HTR-8/SVneo (cell line): ENCODE results near the gene KLK14.

Experiments used
- DNase-seq: peaks from one replicate; pipeline ENCODE4 v3.0.0; 2011; ENCODE audit warnings: low spot score, mixed read lengths; ENCODE audit not compliant: insufficient read length
- FAIRE-seq: peaks from 2 replicates; lab custom pipeline; 2011; peaks lifted over from hg19 to GRCh38; lab: Jason Lieb, UNC

KLK14 gene

DNA sequence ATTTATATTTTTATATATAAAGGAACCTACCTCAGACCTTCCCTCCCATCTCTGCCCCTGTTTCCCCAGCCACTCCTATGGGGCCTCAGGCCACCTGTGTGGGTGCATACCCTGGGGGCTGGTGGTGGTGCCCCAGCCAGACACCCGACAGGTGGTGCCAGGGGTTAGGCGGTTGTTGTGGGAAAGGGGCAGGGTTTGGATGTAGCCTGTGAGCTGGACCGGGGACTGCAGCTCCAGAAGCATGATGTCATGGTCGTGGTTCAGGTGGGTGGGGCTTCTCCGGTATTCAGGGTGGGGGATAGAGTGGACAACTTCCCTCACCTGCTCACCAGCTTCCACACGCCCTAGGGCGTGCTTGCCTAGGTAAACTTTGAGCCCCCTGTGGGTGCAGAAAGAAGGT is 23.0 kb downstream of the KLK14 start:
- DNase-seq: no peak
- no peak for FAIRE-seq

DNA sequence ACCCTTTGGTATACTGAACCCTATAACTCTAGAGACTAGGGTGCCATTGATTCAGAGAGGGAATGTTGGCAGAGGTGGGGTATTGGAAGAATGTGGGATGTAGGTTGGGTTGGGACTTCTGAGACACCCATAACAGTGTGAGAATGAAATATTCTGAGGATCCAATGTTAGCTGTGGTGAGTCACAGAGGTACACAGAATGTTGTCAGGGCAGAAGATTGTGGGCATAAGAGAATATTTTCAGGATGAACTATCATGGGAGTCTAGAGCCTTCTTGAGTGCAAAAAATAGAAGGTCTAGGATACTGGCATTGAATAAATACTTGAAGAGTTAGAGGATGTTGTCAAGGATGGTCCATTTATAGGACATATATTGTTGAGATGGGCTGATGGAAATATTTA is 26.8 kb downstream of the KLK14 start:
- DNase-seq (no peak), FAIRE-seq (no peak)

DNA sequence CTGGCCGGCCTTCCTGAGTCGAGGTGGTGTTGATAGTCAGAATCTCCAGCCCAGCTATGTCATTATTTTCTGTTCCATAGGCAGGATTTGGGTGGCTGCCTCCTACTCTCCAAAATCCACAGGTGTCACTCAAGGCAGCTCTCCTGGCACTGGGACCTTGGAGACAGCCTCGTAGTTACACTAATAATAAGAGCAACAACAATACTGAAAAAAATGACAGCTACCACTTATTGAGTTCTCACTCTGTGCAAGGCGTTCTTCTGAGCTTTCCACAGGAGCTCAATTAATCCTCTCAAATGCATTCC is 35.7 kb downstream of the KLK14 start:
- DNase-seq (no peak), FAIRE-seq (no peak)

DNA sequence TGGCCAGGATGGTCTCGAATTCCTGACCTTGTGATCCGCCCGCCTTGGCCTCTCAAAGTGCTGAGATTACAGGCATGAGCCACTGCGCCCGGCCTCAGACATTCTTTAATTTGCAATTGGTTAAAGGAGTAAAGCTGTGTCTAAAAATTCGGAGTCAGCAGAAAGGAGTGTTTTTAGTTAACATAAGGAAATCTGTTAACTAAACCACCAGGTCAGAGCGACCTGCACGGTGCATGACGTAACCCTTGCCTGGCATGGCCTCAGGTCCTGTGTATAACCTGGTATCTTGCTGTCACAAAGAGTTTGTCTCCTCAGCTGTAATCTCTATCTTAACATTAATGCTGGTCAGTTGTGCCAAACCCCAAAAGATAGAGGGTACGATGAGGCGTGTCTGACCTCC is 38.4 kb downstream of the KLK14 start:
- DNase-seq: no peak
- no peak for FAIRE-seq

DNA sequence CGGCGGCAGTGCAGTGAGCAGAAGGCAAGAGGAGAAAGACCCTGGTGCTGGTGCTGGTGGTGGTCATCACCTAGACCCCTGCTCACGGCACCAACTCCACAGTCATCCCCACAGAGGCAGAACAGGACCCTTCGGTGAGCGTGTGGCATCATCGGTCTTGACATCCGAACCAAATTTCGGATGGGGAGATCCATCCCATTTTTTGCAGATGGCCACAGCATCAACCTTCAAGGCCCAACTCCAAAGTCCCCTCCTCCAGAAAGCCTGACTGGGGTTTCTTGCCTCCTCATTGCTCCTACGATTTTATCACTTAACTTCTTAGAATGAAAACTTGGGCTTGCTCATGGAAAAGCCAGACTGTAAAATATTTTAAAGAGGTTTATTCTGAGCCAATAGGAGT is 39.2 kb downstream of the KLK14 start:
- DNase-seq: no peak
- FAIRE-seq: no peak

DNA sequence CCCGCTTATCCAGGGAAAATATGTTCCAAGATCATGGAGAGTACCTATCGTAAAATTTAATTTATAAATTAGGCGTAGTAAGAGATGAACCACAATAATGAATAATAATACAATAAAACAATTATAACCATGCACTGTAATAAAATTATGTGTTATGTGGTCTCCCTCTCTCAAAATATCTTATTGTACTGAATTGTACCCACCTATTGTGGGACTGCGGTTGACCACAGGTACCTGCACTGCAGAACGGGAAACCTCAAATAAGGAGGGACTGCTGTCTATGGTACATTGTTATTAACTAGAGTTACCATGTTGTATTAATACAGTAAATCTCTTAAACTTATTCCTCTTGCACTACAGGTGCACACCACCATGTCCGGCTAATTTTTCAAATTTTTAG is 42.5 kb downstream of the KLK14 start:
- DNase-seq (no peak), FAIRE-seq (no peak)

DNA sequence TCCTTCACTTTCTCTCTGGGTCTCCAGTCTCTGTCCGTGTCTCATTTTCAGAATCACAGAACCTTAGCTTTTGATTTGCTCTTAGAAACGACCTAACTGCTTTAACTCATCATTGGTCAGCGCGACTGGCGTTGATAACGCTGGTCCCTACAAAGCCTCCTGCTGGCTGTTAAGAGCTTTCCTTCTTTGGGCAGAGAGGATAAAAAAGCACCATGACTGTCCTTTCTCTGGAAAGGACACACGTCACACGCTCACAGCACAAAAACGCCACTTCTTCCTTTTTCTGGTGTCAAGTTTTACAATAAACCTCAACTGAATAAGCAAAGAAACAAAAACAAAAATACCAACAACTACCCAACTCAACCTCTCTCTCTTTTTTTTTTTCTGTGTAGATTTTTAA is 46.2 kb downstream of the KLK14 start:
- no peak for FAIRE-seq
- no peak for DNase-seq

DNA sequence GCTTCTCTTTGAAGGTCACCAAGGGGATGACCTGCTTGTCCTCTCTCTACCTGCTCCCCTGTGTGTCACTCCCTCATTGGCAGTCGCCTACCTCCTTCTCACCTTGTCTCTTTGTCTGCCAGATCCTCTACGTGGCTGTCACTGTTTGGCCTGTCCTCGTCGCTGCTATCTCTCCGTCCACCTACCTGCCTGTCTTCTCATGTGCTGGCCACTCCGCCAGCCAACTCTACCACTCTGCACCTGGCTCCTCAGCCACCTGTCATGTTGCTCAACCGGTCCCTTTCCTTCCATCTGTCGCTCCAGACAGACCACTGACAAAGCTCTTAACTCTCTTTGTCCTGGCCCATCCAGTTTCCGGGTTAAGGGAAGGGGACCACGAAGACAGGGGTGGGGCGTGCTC is 48.0 kb downstream of the KLK14 start, which contains the start of gene KLK12:
KLK12 (minus strand) TSS at position 299 of the 400 bp plus-strand sequence. CDS start 381 bp downstream, outside the sequence.
- no peak for FAIRE-seq

DNA sequence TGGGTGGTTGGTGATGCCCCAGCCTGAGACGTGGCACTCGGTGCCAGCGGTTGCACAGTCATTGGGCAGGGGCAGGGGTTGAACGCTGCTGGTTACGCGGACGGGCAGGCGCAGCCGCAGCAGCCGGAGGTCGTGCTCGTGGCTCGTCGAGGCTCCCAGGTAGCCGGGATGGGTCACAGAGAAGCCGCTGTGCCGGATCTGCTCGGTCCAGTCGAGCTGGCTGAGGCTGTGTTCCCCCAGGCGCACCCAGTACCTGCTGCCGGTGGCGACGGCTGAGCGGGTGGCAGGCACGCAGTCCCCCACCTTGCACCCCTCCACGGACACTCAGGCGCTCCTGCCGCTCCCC is 50.8 kb downstream of the KLK14 start:
- no peak for DNase-seq
- no peak for FAIRE-seq

More for the DNA sequence above, 48.0 kb downstream of the KLK14 start, which contains the start of gene KLK12:
- no peak for DNase-seq

DNA sequence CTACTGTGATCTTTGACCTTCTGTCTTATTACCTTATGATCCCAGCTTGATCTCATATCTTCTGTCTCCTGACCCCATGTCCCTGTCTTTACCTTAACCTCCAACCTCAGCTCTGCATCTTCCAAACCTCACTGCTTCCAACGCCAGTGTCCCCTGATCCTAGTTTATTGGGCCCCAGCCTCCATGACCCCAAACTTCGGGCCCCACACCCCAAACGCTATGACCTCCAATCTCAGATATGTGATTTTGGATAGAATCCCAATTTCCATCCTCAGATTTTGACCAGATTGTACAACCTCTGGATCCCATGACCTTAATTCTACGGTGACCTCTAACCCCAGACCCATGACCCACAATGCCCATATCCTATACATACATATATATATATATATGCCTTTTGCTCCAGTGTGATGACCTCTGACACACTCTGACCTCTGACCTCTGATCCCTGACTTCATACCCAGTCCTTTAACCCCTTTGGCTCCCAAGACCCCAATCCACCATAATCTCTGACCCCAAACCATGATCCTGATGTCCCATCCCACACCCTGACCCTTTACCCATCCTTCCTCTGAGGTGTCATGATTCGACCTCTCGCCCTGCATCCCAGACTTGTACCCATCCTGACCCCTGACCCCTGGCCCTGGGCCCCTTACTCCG is 51.3 kb downstream of the KLK14 start:
- FAIRE-seq: no peak

DNA sequence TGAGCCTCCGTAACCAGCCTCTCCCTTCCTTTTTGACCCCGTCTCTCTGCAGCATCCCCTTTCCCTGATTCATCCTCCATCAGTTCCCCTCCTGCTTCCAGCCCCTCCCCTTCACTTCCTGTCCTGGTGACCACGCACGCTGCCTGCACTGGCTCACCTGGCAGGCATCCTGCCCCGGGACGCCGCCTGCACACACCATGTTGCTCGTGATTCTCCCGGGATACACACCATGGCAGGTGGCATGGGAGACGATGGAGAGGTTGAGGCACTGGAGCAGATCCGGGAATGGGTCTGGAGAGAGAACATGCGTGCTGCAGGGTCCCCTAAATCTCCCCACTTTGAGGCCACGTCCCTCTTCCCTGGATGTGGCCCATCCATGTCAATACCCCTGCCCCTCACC is 52.1 kb downstream of the KLK14 start:
- no peak for FAIRE-seq
- no peak for DNase-seq

More for the DNA sequence above, 51.3 kb downstream of the KLK14 start:
- DNase-seq: no peak

DNA sequence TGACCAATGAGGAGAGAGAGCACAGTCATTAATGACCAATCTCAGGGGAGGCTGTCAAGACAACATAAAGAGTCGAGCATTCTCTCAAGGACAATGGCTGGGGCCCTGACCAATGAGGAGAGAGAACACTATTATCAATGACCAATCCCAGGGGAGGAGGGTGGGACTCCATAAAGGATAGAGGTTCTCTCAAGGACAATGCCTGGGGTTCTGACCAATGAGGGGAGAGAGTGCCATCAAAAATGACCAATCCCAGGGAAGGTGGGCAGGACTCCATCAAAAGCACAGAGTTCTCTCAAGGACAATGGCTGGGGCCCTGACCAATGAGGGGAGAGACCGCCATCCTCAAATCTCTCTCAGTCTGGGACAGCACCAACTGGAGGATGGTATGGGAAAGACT is 53.0 kb downstream of the KLK14 start:
- no peak for FAIRE-seq
- no peak for DNase-seq
